ENCODE measurements around the gene FOXL3. TPM values are rescaled to one million over a fixed set of nuclear protein-coding genes. Genes with fewer than 3 reads are reported as not detected.

FOXL3 gene
- total and polyA plus RNA-seq, 12 donors = not detected

DNA sequence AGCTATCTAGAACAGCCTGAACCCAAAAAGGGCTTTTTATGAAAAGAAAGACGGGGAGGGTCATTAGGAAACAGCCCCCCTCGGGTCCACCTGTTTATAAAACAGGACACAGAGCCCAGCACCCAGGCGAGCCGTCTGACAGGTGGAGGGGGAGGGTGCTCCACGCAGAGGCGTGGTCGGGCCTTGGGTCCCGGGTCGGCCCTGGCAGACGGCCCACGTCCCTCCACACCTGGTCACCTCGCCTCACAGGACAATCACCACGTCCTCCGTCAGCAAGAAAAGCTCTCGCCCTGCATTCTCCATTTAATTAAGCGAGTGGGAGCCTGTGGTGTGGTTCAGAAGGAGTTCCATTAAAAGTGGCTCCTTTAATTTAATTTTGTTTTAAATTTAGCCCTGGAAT lies 42.3 kb upstream of the FOXL3 start:
- H3K27me3 ChIP-seq = no peaks in the 10 kb centered on the region
- H3K9me3 ChIP-seq (replicated peaks in 1 of 3) = no peaks in the 10 kb centered on the region
- no peak for DNase-seq
- H3K36me3 ChIP-seq (replicated peaks in 1 of 2) = peaks cover 0 to 48% of the 10 kb centered on the region in 2 donors
- H3K4me3 ChIP-seq = no peak overlapping the region
- H3K4me1 ChIP-seq (replicated peaks in 1 of 2) = no peaks in the 10 kb centered on the region
- 85 to 91% (median 89%) methylated on average over 14 to 16 of the region's 16 CpGs for WGBS, 4 donors
- H3K27ac ChIP-seq = no peak overlapping the region
- TF ChIP-seq, protein P1, sequence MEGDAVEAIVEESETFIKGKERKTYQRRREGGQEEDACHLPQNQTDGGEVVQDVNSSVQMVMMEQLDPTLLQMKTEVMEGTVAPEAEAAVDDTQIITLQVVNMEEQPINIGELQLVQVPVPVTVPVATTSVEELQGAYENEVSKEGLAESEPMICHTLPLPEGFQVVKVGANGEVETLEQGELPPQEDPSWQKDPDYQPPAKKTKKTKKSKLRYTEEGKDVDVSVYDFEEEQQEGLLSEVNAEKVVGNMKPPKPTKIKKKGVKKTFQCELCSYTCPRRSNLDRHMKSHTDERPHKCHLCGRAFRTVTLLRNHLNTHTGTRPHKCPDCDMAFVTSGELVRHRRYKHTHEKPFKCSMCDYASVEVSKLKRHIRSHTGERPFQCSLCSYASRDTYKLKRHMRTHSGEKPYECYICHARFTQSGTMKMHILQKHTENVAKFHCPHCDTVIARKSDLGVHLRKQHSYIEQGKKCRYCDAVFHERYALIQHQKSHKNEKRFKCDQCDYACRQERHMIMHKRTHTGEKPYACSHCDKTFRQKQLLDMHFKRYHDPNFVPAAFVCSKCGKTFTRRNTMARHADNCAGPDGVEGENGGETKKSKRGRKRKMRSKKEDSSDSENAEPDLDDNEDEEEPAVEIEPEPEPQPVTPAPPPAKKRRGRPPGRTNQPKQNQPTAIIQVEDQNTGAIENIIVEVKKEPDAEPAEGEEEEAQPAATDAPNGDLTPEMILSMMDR (IDR thresholded peaks at IDR 0.05) = no peak
- no peak for TF ChIP-seq POLR2A (IDR thresholded peaks at IDR 0.05)
- intact Hi-C loops (cut with DNase I) = no loop called here

- no peak for DNase-seq
- TF ChIP-seq, protein P1 (IDR thresholded peaks at IDR 0.05) = no peak
- TF ChIP-seq POLR2A (IDR thresholded peaks at IDR 0.05) = no peak
- Histone ChIP-seq H3K4me3 (no peak overlapping the region), H3K27ac (no peak overlapping the region), H3K9me3 (replicated peaks in 1 of 3) (no peaks in the 10 kb centered on the region), H3K27me3 (no peaks in the 10 kb centered on the region), H3K4me1 (replicated peaks in 1 of 2) (no peaks in the 10 kb centered on the region), H3K36me3 (replicated peaks in 1 of 2) (peaks cover 0 to 58% of the 10 kb centered on the region in 2 donors)
- intact Hi-C loops (cut with DNase I) = no loop called here
- 90 to 93% (median 91%) methylated on average over 19 to 20 of the region's 20 CpGs for WGBS, 4 donors
These were observed 41.1 kb upstream of the FOXL3 start for GRCh38 chr7:248732-249435.

DNA sequence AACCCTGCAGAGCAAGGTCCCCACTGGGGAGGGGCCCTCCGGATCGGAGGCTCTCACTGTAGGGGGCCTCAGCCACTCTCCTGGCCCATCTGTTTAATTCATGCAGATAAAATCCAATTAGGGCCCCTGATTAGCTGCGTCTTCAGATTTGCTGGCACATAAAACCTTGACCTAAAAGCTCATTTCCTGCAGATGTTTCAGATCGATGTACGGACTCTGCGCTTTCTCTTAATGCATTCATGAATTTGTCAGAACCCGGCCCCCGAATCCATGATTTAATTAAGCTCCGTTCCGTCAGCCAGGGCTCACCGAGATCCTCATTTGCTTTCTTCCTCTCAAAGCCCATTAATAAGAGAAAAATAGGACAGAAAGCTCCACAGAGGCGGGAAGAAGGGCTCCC lies 40.0 kb upstream of the FOXL3 start:
- 82 to 89% (median 85%) methylated on average over 12 of the region's 12 CpGs for WGBS, 4 donors
- DNase-seq = no peak
- H3K4me1 ChIP-seq (replicated peaks in 1 of 2) = no peaks in the 10 kb centered on the region
- TF ChIP-seq POLR2A (IDR thresholded peaks at IDR 0.05) = no peak
- TF ChIP-seq, protein P1 (IDR thresholded peaks at IDR 0.05) = no peak
- intact Hi-C loops (cut with DNase I) = no loop called here
- peaks cover 0 to 61% of the 10 kb centered on the region in 2 donors for H3K36me3 ChIP-seq (replicated peaks in 1 of 2)
- no peak overlapping the region for H3K27ac ChIP-seq
- H3K27me3 ChIP-seq = no peaks in the 10 kb centered on the region
- no peaks in the 10 kb centered on the region for H3K9me3 ChIP-seq (replicated peaks in 1 of 3)
- no peak overlapping the region for H3K4me3 ChIP-seq

- peaks cover 0 to 64% of the 10 kb centered on the region in 2 donors for H3K36me3 ChIP-seq (replicated peaks in 1 of 2)
These were observed 39.4 kb upstream of the FOXL3 start for GRCh38 chr7:250523-250922.

More at GRCh38 chr7:250523-250922, 39.4 kb upstream of the FOXL3 start:
- Histone ChIP-seq H3K4me1 (replicated peaks in 1 of 2) (no peaks in the 10 kb centered on the region), H3K27me3 (no peaks in the 10 kb centered on the region), H3K4me3 (no peak overlapping the region), H3K9me3 (replicated peaks in 1 of 3) (no peaks in the 10 kb centered on the region), H3K27ac (no peak overlapping the region)
- 91 to 97% (median 91%) methylated on average over 15 of the region's 15 CpGs for WGBS, 4 donors
- DNase-seq = no peak
- intact Hi-C loops (cut with DNase I) = no loop called here
- no peak for TF ChIP-seq POLR2A (IDR thresholded peaks at IDR 0.05)
- TF ChIP-seq, protein P1 (IDR thresholded peaks at IDR 0.05) = no peak

All from adrenal gland (tissue), 12 donors.